NCI-H1105 (cell line): ENCODE results near the gene SF1.
A peak's percentile ranks its signal among the peaks of the same experiment; 100 is the strongest.

Experiments used
- DNase-seq: peaks from one replicate; lab custom pipeline; 2025; lab: John Stamatoyannopoulos, UW

SF1 gene

GRCh38 chr11:64723117-64723906 is 55.0 kb downstream of the SF1 start, which contains the start of gene NRXN2:
Gene NRXN2, minus strand, starts transcription at chr11:64723197. Its CDS starts 9,498 bp downstream, at chr11:64713699.
- peak; percentile 88 for DNase-seq

GRCh38 chr11:64722141-64723065 is 55.9 kb downstream of the SF1 start:
- no peak for DNase-seq

DNA sequence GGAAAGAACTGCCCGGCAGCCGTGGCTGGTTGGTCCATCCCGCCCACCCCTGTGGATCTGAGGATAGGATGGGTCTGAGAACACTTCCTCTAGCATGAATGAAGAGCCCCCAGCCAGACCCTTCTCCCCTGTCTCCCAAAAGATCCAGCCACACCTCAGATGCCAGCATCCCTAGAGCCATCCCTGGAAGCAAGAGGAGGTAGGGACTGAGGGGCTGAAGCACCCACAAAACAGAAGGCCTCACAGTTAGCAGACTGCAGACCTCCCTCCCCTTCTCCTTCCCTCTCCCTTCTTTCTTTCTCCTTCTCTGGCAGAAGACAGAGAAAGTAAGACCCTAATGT is 57.0 kb downstream of the SF1 start:
- no peak for DNase-seq

GRCh38 chr11:64720640-64721358 is 57.5 kb downstream of the SF1 start:
- no peak for DNase-seq

- DNase-seq, result no peak
Observed at GRCh38 chr11:64720167-64720566, 58.2 kb downstream of the SF1 start.

GRCh38 chr11:64719406-64719805 is 58.9 kb downstream of the SF1 start:
- DNase-seq, result no peak

DNA sequence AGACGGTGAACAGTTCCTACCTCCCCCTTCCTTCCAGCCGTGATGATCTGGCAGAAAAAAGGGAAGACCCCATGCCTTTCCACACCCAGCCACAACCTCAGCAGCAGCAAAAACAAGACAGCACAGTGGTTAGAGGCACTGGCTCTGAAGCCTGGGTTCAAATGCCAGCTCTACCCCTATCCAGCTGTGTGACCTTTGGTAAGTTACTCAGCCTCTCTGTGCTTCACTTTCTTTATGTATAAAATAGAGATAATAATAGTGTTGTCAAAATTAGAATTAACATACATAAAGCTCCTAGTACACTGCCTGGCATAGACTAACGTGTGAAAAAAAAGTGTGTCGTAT is 59.6 kb downstream of the SF1 start:
- no peak for DNase-seq

- no peak for DNase-seq
Observed at GRCh38 chr11:64718084-64718779, 60.1 kb downstream of the SF1 start.

- DNase-seq, result no peak
Observed at GRCh38 chr11:64717268-64717578, 61.1 kb downstream of the SF1 start.

DNA sequence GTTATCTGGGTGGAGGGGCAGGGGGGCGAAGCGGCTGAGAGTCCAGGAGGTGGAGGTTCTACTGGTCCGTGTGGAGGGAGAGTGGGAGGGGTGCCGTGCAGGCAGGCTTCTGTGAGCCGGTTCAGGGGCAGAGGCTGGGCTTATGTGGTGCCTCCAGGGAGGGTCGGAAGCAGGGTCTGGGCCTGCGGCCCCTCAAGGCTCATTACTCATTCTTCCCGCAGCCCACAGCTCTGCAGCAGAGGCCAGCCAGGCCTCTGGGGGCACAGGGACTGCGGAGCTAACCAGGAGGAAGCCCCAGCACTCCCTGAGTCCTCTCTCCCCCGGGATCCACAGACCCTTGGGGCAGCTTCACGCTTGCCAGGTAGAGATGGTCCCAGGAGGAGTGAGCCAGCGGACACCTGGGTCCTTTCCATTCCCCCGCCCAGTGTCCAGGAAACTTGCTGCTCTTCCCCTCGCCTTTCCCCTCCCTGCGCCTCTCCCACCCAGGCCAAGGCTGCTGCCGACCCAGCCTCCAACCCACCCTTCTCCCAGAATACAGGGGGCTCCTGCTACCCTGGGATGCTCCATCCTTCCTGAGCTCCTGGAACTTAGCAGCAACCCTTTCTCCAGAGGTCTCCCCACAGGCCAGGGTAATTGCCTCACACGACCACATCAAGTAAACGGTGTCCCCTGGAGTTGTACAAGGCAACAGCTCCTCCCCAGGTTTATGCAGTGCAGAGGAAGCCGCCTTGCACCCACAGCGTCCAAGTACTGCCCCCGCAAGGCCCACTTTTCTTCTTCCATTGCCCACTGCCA is 61.7 kb downstream of the SF1 start:
- no peak for DNase-seq

DNA sequence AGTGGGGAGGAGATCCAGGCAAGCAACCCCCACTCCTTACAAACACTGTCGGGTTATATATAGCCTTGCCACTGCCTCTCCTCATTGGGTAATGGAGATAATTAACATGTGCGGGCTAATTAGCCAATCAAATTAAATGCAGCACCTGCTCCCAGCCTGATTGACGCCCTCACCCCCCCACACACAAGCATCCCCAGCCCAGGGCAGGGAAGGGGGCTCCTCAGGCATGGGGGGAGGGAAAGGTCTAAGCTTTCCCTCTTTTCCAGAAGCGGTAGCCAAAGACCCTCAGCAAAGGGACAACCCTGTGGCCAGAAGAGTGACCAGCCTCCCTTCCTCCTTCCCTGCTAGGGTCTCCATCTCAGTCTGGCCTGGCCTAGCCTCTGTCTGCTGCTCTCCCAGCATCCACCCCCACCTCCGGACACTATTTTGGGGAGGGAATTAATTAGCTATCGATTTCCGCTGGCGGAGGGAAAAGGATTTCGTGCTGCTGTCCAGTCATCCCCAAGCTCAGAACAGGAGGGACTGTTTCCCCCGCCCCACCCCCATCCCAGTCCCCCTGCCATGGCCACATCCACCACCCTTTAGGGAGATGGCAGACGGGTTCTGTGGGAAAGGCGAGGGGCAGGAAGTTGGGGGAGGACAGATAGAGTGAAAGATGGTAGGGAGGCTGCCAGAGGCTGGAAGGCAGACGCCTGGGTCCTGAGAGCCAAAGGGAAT is 62.4 kb downstream of the SF1 start:
- DNase-seq, result no peak

DNA sequence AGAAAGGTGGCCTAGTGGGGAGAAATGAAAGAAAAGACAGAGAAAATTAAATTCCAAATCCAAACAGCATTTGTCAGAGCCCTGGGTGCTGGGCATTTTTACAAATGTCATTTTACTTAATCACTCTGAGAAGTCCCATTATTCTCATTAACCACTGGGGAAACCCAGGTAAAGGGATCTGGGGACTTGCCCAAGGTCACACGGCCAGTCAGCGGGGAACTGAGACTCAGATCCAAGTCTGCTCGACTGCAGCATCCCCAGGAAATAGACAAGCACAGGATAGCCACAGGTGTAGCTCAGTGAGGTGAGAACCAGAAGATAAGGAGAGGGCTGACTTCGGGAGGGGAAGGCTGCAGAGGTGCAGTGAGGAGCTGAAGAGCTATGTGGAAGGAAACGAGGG is 63.2 kb downstream of the SF1 start:
- no peak for DNase-seq

GRCh38 chr11:64714666-64715065 is 63.7 kb downstream of the SF1 start:
- no peak for DNase-seq
